Glomerular endothelial cell (primary cell): ENCODE data around the gene GOLGA6C. TPM values are rescaled to one million over a fixed set of nuclear protein-coding genes. Genes with fewer than 3 reads are reported as not detected.
"Not testable (repeated sequence)": the region's sequence is repeated elsewhere in the genome, so short reads cannot be mapped to it uniquely, and the experiment has no call there.

ENCODE experiments used
- DNase-seq: peaks from one replicate; pipeline ENCODE4 v3.0.0-alpha.2; 2011; ENCODE audit warnings: low read depth, low spot score; ENCODE audit errors: extremely low read depth
- total RNA-seq: library from RNA; depleted of rRNA; stranded (reverse); fragments of >200 nt; gene quantifications from 2 replicates; pipeline ENCODE4 v1.2.3, GENCODE V29; 2015

The GOLGA6C gene
- total RNA-seq, 1 donor from 2014 or later: not detected

DNA sequence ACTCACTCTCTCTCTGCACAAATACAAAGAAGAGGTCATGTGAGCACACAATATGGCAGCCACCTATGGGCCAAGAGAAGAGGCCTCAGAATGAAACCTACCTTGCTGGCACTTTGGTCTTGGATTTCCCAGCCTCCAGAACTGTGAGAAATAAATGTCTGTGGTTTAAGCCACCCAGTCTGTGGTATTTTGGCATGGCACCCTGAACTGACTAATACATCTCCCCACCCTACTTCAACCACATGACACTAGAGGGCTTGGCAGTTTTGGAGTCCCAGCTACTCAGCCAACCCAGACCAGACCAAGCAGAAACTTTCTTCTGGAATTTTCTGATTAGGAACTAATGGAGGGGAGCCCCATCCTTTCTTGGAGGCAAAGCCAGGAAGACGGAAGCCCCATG, 54.4 kb downstream of the GOLGA6C start:
- not testable (repeated sequence) for DNase-seq

GRCh38 chr15:75313116-75313845, 55.1 kb downstream of the GOLGA6C start:
- no peak for DNase-seq

GRCh38 chr15:75314552-75315290, 56.6 kb downstream of the GOLGA6C start:
- DNase-seq: no peak

- not testable (repeated sequence) for DNase-seq
Measured at GRCh38 chr15:75319231-75319897, 61.2 kb downstream of the GOLGA6C start.

Other genes starting within 250 kb of the GOLGA6C start
- 19.7 and 22.5 TPM in 2 replicates for gene PPCDC, start 234.7 kb upstream of the GOLGA6C start, total RNA-seq
- gene C15orf39, start 56.5 kb upstream of the GOLGA6C start, total RNA-seq: 19.3 and 34.8 TPM in 2 replicates
- gene GOLGA6D, start 24.5 kb downstream of the GOLGA6C start, total RNA-seq: not detected in 2 replicates
- 89.6 and 142 TPM in 2 replicates for gene COMMD4, start 77.7 kb downstream of the GOLGA6C start, total RNA-seq
- gene NEIL1, start 88.7 kb downstream of the GOLGA6C start, total RNA-seq: 22.8 and 31.3 TPM in 2 replicates
- gene MAN2C1, start 110.3 kb downstream of the GOLGA6C start, total RNA-seq: 118 and 148 TPM in 2 replicates
- gene SIN3A, start 193.4 kb downstream of the GOLGA6C start, total RNA-seq: 25.1 and 40.8 TPM in 2 replicates